Kidney epithelial cell (primary cell): ENCODE results near the gene TBCE. TPM values are rescaled to one million over a fixed set of nuclear protein-coding genes. Genes with fewer than 3 reads are reported as not detected.

ENCODE experiments used
- DNase-seq: peaks from one replicate; pipeline ENCODE4 v3.0.0-alpha.2; 2010; ENCODE audit warnings: low read depth
- H3K27me3 ChIP-seq: 2 replicates; pipeline ENCODE4 v1.6.0; 2011; ENCODE audit warnings: low read length; ENCODE audit not compliant: control insufficient read depth, insufficient read depth
- H3K36me3 ChIP-seq: 2 replicates; pipeline ENCODE4 v1.5.1; 2011; ENCODE audit warnings: low read length; ENCODE audit not compliant: control insufficient read depth, insufficient read depth
- H3K4me3 ChIP-seq: 2 replicates; pipeline ENCODE4 v1.5.1; 2011; ENCODE audit warnings: low read depth, mild to moderate bottlenecking, control low read depth, low read length
- total RNA-seq: library from RNA; depleted of rRNA; stranded (reverse); fragments of >200 nt; gene quantifications from 2 replicates; pipeline ENCODE4 v1.2.3, GENCODE V29; 2015
- TF ChIP-seq, protein P1 (sequence below): IDR thresholded peaks from 2 replicates; pipeline ENCODE4 v1.5.1; 2011; ENCODE audit warnings: mild to moderate bottlenecking, moderate library complexity, low read length, control low read depth, inconsistent platforms; ENCODE audit not compliant: insufficient read depth, poor library complexity, severe bottlenecking

TBCE gene
- total RNA-seq, 1 donor from 2014 or later, result 24.7 TPM

DNA sequence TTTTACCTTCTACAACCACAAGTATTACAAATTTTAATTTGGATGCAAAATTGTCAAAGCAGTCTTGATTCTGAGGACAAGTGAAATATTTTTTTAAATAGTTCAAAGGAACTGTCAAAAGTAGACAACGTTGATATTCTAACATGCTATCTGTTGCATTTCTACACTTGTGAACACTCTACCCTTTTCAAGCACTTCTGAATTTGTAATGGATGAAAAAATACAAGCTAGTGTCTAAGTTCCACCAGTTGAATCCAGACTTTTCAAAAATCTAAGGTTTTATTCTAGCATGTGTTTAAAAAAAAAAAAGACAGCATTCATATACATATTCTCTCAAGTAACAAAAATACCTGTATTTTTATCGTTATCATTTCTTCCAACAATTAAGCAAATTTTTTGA, 41.4 kb upstream of the TBCE start:
- Histone ChIP-seq H3K4me3 (peak overlapping the region; percentile 82), H3K36me3 (no peaks in the 10 kb centered on the region), H3K27me3 (no peaks in the 10 kb centered on the region)
- TF ChIP-seq, protein P1, sequence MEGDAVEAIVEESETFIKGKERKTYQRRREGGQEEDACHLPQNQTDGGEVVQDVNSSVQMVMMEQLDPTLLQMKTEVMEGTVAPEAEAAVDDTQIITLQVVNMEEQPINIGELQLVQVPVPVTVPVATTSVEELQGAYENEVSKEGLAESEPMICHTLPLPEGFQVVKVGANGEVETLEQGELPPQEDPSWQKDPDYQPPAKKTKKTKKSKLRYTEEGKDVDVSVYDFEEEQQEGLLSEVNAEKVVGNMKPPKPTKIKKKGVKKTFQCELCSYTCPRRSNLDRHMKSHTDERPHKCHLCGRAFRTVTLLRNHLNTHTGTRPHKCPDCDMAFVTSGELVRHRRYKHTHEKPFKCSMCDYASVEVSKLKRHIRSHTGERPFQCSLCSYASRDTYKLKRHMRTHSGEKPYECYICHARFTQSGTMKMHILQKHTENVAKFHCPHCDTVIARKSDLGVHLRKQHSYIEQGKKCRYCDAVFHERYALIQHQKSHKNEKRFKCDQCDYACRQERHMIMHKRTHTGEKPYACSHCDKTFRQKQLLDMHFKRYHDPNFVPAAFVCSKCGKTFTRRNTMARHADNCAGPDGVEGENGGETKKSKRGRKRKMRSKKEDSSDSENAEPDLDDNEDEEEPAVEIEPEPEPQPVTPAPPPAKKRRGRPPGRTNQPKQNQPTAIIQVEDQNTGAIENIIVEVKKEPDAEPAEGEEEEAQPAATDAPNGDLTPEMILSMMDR, result no peak
- no peak for DNase-seq

DNA sequence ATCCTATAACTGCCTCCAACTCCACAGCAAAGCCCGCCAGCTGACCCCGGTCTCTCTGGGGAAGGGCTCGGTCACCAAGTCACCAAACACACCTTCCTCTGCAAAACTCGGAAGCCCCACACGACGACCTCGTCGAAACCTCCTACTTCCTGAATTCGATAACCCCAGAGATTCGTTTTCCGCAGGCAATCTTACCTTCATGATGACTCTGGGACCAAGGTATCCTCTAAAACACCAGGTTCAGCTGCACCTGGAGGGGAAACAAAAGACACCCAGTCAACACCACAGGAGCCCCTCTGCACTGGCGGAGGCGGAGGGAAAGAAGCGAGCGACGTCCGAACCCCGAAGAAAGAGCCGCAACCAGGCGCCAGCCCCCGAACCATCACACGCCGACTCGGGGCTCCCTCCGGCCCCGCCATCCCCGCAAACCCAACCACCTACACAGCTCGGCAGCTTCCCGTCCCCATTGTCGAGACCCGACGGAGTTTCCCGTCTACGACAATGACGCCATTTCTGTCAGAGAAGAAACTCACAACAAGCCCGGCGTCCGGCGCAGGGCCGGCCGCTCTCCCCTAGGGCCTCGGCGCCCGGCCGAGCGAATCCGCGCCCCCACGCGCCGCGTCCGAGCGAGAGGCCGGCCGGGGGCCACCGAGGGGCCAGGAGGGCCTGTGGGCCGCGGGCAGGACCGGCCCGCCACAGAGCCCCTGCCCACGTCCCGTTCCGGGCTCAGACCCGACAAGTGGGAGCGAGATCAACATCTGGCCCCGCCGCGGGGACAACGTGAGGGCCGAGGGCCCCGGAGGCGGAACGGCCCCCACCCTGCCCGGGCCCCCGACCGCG, 40.3 kb upstream of the TBCE start:
- DNase-seq, result no peak
- Histone ChIP-seq H3K27me3 (no peaks in the 10 kb centered on the region), H3K36me3 (no peaks in the 10 kb centered on the region), H3K4me3 (peak overlapping the region; percentile 82)
- TF ChIP-seq, protein P1, result no peak

DNA sequence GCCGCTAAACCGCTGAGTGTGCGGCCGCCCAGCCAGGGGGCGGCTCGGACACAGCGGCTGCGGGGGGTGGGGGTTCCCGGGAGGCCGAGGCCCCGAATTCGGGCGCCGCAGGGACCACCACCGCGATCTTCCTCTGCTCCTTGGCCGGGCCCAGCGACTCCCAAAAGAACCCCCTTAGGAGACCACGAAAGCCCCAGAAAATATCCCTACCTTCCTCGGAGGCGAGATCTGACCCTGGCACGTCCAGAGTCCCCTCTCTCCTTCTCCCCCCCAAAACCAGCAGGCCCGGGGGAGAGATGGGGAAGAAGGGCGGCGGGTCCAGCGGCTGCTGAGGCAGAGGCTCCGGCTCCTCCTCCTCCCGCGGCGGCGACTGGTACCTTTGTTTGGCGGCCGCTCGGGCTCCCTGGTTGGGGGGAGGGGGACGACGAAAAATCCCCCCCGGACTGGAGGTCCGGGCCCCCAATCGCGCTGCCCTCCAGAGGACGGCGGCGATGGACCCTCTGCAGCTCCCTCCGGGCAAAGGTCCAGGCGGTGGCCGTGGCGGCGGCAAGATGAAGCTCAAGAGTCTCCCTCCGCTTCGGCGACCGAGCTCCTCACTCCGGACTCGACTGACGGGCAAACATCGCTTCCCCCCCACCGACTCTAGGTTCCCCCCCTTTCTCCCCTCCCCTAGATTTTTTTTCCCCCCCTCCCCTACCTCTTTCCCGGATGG, 39.5 kb upstream of the TBCE start, which contains the start of gene ARID4B:
TSS of gene ARID4B (minus strand) at position 621 of the 712 bp plus-strand sequence. CDS start 1,260 bp downstream, outside the sequence.
- TF ChIP-seq, protein P1, result no peak
- no peaks in the 10 kb centered on the region for H3K36me3 ChIP-seq
- peak within 1 kb of the TSS; percentile 82 for H3K4me3 ChIP-seq
- DNase-seq, result no peak
- H3K27me3 ChIP-seq, result no peaks in the 10 kb centered on the region

DNA sequence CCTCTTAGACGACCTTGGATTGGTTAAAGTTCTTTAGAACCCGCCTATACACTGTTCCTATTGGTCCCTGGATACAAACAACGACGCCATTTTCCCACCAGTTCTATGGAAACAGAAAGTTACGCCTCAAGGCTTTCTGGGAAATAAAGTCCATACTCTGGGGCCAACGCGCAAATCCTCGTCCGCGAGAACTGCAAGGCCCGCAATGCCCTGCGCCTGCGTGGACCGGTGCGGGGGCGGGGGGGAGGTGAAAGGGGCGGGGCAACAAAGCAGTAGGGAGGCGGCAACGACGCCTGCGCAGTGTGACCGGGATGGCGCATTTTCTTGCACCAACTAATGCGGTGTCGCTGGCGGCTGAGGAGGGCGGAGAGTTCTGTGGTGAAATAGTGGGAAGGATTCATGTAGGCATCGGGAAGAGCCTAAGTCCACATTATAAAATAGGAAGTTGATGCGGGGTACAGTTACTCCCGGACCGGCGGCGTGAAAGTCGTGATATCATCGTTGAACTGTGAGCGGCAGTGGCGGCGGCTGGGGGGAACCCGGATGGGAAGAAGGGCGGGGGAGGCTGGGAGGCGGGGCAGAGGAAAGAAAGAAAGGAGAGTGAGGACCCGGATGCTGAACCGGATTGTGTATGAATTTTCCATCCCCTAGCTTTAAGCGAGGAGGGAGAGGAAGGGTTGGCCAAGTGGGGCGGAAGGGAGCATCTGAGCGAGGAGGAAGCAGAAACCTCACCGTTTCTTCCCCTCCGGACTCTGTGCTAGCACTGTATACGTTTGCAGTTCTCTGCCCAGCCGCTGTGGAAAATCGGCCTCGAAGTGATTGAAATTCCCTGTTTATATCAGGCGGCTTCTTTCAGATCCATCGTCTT, 38.7 kb upstream of the TBCE start, which contains the start of gene GGPS1:
TSS of gene GGPS1 (plus strand) at position 300 of the 868 bp plus-strand sequence. CDS start 6,695 bp downstream, outside the sequence.
- DNase-seq, result peak; percentile 99
- H3K4me3 ChIP-seq, result peak within 1 kb of the TSS; percentile 82
- TF ChIP-seq, protein P1, result no peak
- H3K27me3 ChIP-seq, result no peaks in the 10 kb centered on the region
- H3K36me3 ChIP-seq, result no peaks in the 10 kb centered on the region

DNA sequence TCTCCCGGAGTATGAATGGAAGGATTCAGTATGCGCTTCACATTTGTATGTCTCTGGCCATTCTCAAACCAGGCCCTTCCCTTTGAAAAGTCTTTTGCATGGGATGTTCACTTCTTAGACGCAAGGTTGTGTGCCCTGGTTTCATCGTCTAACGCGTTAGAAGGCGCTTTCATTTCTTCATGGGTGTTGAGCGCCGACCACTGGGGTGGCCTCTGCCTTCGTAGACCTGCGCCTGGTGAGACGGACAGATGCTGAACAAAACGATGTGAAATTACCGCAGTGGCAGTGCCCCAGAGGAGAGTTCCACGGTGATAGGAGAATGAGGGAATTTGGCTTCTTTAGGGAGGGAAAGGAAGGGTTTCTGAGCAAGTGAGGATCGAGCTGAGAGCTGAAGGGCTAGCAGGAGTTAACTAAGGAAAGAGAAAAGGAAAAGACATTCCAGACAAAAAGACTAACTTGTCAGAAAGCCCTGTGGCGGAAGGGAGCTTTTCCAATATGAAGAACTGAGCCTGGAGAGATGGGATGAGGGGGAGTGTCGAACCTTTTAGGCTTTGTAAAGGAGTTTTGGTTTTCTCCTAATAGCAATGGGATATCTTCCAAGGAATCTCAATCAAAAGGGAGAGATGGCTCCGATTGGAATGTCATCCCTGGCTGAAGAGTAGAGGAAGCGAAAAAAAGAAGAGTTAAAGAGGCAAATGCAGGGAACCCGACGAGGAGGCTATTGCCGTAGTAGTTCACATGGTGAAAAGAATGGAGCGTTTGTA, 37.9 kb upstream of the TBCE start:
- no peaks in the 10 kb centered on the region for H3K27me3 ChIP-seq
- DNase-seq, result peak; percentile 16

More for the DNA sequence above, 37.9 kb upstream of the TBCE start:
- no peaks in the 10 kb centered on the region for H3K36me3 ChIP-seq
- TF ChIP-seq, protein P1, result peak; percentile 24
- peak overlapping the region; percentile 82 for H3K4me3 ChIP-seq
